CD14-positive monocyte (primary cell): ENCODE results near the gene KATNBL1. TPM values are rescaled to one million over a fixed set of nuclear protein-coding genes. Genes with fewer than 3 reads are reported as not detected.

Source experiments
- DNase-seq, 3 donors: peaks; one replicate each; pipeline ENCODE4 v3.0.0-alpha.2; 2011 to 2022
- H2AFZ ChIP-seq: 2 replicates; pipeline ENCODE4 v1.6.0; 2012; ENCODE audit warnings: mild to moderate bottlenecking, low read depth, low read length, inconsistent platforms; ENCODE audit not compliant: insufficient read depth, poor library complexity, severe bottlenecking
- H3K27ac ChIP-seq, 2 donors: 1 replicate in 1 of 2; 2 replicates in 1 of 2; pipeline ENCODE4 v1.5.1; 2012 to 2013; ENCODE audit warnings: low read length in 2 of 2, control low read depth in 1 of 2, inconsistent platforms in 1 of 2, low read depth in 1 of 2, mild to moderate bottlenecking in 1 of 2
- H3K27me3 ChIP-seq, 2 donors: one replicate each; pipeline versions ENCODE4 v1.6.0 to v1.6.1; 2011 to 2013; ENCODE audit warnings: low read length in 2 of 2; ENCODE audit not compliant: control insufficient read depth in 2 of 2, insufficient read depth in 2 of 2
- H3K36me3 ChIP-seq, 2 donors: replicated peaks in 1 of 2; 1 replicate in 1 of 2; 2 replicates in 1 of 2; pipeline versions ENCODE4 v1.5.1 to v1.6.1; 2012 to 2013; ENCODE audit warnings: low read length in 2 of 2, control low read depth in 1 of 2, inconsistent platforms in 1 of 2, mild to moderate bottlenecking in 1 of 2; ENCODE audit not compliant: insufficient read depth in 2 of 2, control insufficient read depth in 1 of 2
- H3K4me1 ChIP-seq, 2 donors: 1 replicate in 1 of 2; 2 replicates in 1 of 2; pipeline versions ENCODE4 v1.5.1 to v1.6.1; 2012 to 2013; ENCODE audit warnings: low read length in 2 of 2, control low read depth in 1 of 2, inconsistent platforms in 1 of 2, mild to moderate bottlenecking in 1 of 2, moderate library complexity in 1 of 2; ENCODE audit not compliant: insufficient read depth in 2 of 2, control insufficient read depth in 1 of 2
- H3K4me2 ChIP-seq: replicated peaks from 2 replicates; pipeline ENCODE3; 2012; ENCODE audit warnings: low read length, moderate library complexity, mild to moderate bottlenecking; ENCODE audit not compliant: poor library complexity, severe bottlenecking; ENCODE audit errors: extremely low read depth
- H3K4me3 ChIP-seq, 3 experiments: fragments of 200-600 bp in 1 of 3; sonication (generic) in 1 of 3; replicated peaks in 1 of 3; 1 replicate in 2 of 3; 2 replicates in 1 of 3; pipeline ENCODE4 v1.5.1; 2011 to 2013; ENCODE audit warnings: low read length in 3 of 3, mild to moderate bottlenecking in 3 of 3, control low read depth in 2 of 3, low read depth in 2 of 3, inconsistent platforms in 1 of 3, moderate library complexity in 1 of 3
- H3K79me2 ChIP-seq: 2 replicates; pipeline ENCODE4 v1.6.0; 2012; ENCODE audit warnings: mild to moderate bottlenecking, control low read depth, inconsistent platforms, low read length, moderate library complexity; ENCODE audit not compliant: insufficient read depth
- H3K9ac ChIP-seq: 2 replicates; pipeline ENCODE4 v1.6.0; 2017; ENCODE audit warnings: low read length, mild to moderate bottlenecking; ENCODE audit not compliant: insufficient read depth, poor library complexity, severe bottlenecking
- H3K9me3 ChIP-seq, 2 donors: replicated peaks in 1 of 2; 1 replicate in 1 of 2; 2 replicates in 1 of 2; pipeline versions ENCODE4 v1.5.1 to v1.6.1; 2012 to 2013; ENCODE audit warnings: low read length in 2 of 2, control low read depth in 1 of 2; ENCODE audit not compliant: control insufficient read depth in 1 of 2, insufficient read depth in 1 of 2
- H4K20me1 ChIP-seq: 2 replicates; pipeline ENCODE4 v1.6.0; 2012; ENCODE audit warnings: mild to moderate bottlenecking, low read length, control low read depth, moderate library complexity; ENCODE audit not compliant: insufficient read depth
- H3K27ac Mint-ChIP-seq, 7 donors: one replicate each; pipeline ENCODE4 v1.8.0; 2020; ENCODE audit warnings: mild to moderate bottlenecking in 7 of 7, mixed read lengths in 7 of 7, moderate library complexity in 6 of 7, inconsistent platforms in 2 of 7
- H3K27me3 Mint-ChIP-seq, 3 donors: one replicate each; pipeline ENCODE4 v1.8.0; 2021 to 2022; ENCODE audit warnings: low read depth in 3 of 3, mild to moderate bottlenecking in 3 of 3, mixed read lengths in 3 of 3, moderate library complexity in 3 of 3, inconsistent platforms in 1 of 3
- H3K36me3 Mint-ChIP-seq, 2 donors: one replicate each; pipeline ENCODE4 v1.8.0; 2020; ENCODE audit warnings: mixed read lengths in 2 of 2, inconsistent platforms in 1 of 2, mild to moderate bottlenecking in 1 of 2
- H3K4me1 Mint-ChIP-seq: one replicate; pipeline ENCODE4 v1.8.0; 2020; ENCODE audit warnings: mild to moderate bottlenecking, mixed read lengths
- H3K4me3 Mint-ChIP-seq, 2 donors: one replicate each; pipeline ENCODE4 v1.8.0; 2020; ENCODE audit warnings: mild to moderate bottlenecking in 2 of 2, mixed read lengths in 2 of 2, moderate library complexity in 1 of 2
- H3K9me3 Mint-ChIP-seq, 7 donors: one replicate each; pipeline ENCODE4 v1.8.0; 2020 to 2022; ENCODE audit warnings: mixed read lengths in 7 of 7, mild to moderate bottlenecking in 6 of 7, moderate library complexity in 6 of 7, inconsistent platforms in 2 of 7
- WGBS: methylation state at CpG from one replicate; pipeline ENCODE4 v1.1.5; 2013; ENCODE audit warnings: missing lambda C conversion rate; ENCODE audit not compliant: insufficient coverage; 5-methylcytosine and 5-hydroxymethylcytosine counted together
- intact Hi-C, 2 donors: fragments of 100-400 bp; cut with micrococcal nuclease; formaldehyde crosslinking; loops; one replicate each; pipeline versions ENCODE4 v1.15.0 to v1.15.1; 2023
- polyA plus RNA-seq, 3 donors: library from polyadenylated mRNA; depleted of rRNA in 1 of 3; unstranded in 2 of 3; stranded (reverse) in 1 of 3; fragments of 300-500 nt in 2 of 3; fragments of >200 nt in 1 of 3; fragmentation: Illumina TruSeq in 2 of 3; gene quantifications; 1 replicate in 2 of 3; 2 replicates in 1 of 3; pipeline ENCODE4 v1.2.3, GENCODE V29; 2012 to 2021
- TF ChIP-seq, protein P1 (sequence below): fragments of 200-600 bp; IDR thresholded peaks from one replicate; pipeline ENCODE4 v1.8.0; 2022; ENCODE audit warnings: antibody characterized with exemption, mild to moderate bottlenecking

The KATNBL1 gene
- polyA plus RNA-seq, 3 donors, result 16.5 to 38.4 (median 37.7) TPM

DNA sequence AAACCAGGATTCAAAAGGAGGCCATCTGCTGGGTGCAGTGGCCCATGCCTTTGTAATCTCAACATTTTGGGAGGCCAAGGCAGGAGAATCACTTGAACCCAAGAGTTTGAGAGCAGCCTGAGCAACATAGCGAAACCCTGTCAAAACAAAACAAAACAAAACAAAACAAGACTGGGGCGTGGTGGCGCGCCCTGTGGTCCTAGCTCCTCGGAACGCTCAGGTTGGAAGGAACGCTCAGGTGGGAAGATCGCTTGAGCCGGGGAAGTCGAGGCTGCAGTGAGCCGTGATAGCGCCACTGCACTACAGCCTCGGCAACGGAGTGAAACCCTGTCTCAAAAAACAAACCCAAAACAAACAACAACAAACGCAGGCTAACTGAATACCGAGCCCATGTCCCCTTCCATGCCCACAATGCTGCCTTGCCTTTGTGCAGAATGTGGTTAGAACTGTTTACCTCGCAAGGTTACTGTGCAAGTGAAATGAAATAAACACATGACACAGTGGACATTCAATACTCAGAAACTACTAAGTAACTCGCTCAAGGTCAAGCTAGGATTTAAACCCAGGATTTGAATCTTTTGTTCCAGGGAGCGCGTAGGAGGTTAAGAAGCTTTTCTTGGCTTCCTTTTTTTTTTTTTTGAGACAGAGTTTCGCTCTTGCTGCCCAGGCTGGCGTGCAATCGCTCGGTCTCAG, 14.2 kb upstream of the KATNBL1 start:
- Histone ChIP-seq H3K36me3 (peaks cover 5 to 14% of the 10 kb centered on the region in 2 donors), H3K4me1 (peaks cover 16 to 19% of the 10 kb centered on the region in 2 donors), H3K9me3 (no peaks in the 10 kb centered on the region), H4K20me1 (no peaks in the 10 kb centered on the region), H3K79me2 (peaks cover 32% of the 10 kb centered on the region), H3K27me3 (no peaks in the 10 kb centered on the region), H3K4me3 (peak overlapping the region; percentile 78 to 100 (median 93)), H2AFZ (peak overlapping the region; percentile 99), H3K4me2 (peak overlapping the region; percentile 99), H3K27ac (peak overlapping the region; percentile 72 to 99), H3K9ac (peak overlapping the region; percentile 93)
- H3K27ac Mint-ChIP-seq, result peak overlapping the region; percentile 95 to 99 (median 96)
- intact Hi-C loops, result loop anchor here (5.0 to 10.0 kb wide), 2 partner anchors 111 to 113 kb away; partner anchors contain the start of gene SLC12A6 (in 2 of the 2)
- WGBS, result 45% methylated on average over 19 of the region's 24 CpGs
- H3K9me3 Mint-ChIP-seq, result no peaks in the 10 kb centered on the region
- DNase-seq, result peak; percentile 4 to 7 (median 6)
- H3K36me3 Mint-ChIP-seq, result peaks cover 15 to 24% of the 10 kb centered on the region in 2 donors
- H3K4me3 Mint-ChIP-seq, result peak overlapping the region; percentile 94 to 96
- peaks cover 18% of the 10 kb centered on the region for H3K4me1 Mint-ChIP-seq
- TF ChIP-seq, protein P1, sequence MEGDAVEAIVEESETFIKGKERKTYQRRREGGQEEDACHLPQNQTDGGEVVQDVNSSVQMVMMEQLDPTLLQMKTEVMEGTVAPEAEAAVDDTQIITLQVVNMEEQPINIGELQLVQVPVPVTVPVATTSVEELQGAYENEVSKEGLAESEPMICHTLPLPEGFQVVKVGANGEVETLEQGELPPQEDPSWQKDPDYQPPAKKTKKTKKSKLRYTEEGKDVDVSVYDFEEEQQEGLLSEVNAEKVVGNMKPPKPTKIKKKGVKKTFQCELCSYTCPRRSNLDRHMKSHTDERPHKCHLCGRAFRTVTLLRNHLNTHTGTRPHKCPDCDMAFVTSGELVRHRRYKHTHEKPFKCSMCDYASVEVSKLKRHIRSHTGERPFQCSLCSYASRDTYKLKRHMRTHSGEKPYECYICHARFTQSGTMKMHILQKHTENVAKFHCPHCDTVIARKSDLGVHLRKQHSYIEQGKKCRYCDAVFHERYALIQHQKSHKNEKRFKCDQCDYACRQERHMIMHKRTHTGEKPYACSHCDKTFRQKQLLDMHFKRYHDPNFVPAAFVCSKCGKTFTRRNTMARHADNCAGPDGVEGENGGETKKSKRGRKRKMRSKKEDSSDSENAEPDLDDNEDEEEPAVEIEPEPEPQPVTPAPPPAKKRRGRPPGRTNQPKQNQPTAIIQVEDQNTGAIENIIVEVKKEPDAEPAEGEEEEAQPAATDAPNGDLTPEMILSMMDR, result no peak
- H3K27me3 Mint-ChIP-seq, result peaks cover 0 to 1% (median 0%) of the 10 kb centered on the region in 3 donors

DNA sequence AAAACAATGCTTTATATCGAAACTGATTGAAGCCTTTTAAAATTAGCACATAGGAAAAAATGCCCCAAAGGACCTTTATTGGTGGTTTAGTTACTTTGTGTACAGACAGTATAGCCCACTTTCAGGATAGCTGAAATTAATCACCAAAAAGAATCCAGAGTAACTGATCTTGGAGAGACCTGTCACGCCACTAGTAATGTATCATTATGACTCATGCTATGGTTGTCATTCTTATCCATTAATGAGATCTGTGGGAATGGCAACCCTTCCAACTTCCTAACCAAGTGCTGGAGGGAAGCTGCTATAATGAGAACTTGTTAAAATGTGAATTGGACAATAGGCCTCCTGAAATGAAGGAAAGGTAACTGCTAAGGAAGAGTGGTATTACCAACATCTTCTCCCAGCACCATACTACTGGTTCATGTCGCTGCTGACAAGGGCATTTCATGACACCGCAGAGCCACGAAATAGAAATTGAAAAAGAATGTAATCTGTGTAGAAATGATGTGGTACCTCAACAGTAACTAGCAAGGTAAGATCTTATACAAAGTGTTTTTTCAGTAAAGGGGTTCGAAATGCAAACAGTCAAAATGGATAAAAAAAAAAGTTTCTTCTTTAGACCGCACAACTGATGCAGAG, 7.8 kb upstream of the KATNBL1 start:
- no CpG with 5 or more reads among the region's 7 CpGs for WGBS
- Histone ChIP-seq H3K4me1 (no peaks in the 10 kb centered on the region), H3K4me2 (no peak overlapping the region), H2AFZ (no peak overlapping the region), H3K9me3 (no peaks in the 10 kb centered on the region), H3K36me3 (no peaks in the 10 kb centered on the region), H3K27ac (no peak overlapping the region), H3K27me3 (no peaks in the 10 kb centered on the region), H4K20me1 (no peaks in the 10 kb centered on the region), H3K79me2 (no peaks in the 10 kb centered on the region), H3K4me3 (no peak overlapping the region), H3K9ac (no peak overlapping the region)
- intact Hi-C loops, result no loop called here
- peaks cover 0 to 2% (median 0%) of the 10 kb centered on the region in 7 donors for H3K9me3 Mint-ChIP-seq
- no peaks in the 10 kb centered on the region for H3K36me3 Mint-ChIP-seq
- H3K27me3 Mint-ChIP-seq, result peaks cover 0 to 3% (median 2%) of the 10 kb centered on the region in 3 donors
- H3K4me3 Mint-ChIP-seq, result no peak overlapping the region
- no peak overlapping the region for H3K27ac Mint-ChIP-seq
- no peaks in the 10 kb centered on the region for H3K4me1 Mint-ChIP-seq
- TF ChIP-seq, protein P1, result no peak
- DNase-seq, result no peak
